Mucosa of gallbladder (tissue), 1 donor: ENCODE results near the gene TMTC4. TPM values are rescaled to one million over a fixed set of nuclear protein-coding genes. Genes with fewer than 3 reads are reported as not detected.
"Not testable (repeated sequence)": the region's sequence is repeated elsewhere in the genome, so short reads cannot be mapped to it uniquely, and the experiment has no call there.

Source experiments
- DNase-seq: peaks from one replicate; pipeline ENCODE4 v3.0.0-alpha.2; 2020; ENCODE audit warnings: low spot score
- total RNA-seq: library from RNA; stranded (reverse); gene quantifications from one replicate; pipeline ENCODE4 v1.2.1, GENCODE V29; 2021
- donor health status: DM: no; HTN: no; CAD: no.

The TMTC4 gene
- total RNA-seq, 1 donor from 2014 or later = 24.3 TPM

- DNase-seq = no peak
Observed at GRCh38 chr13:100625447-100625846, 49.1 kb downstream of the TMTC4 start.

GRCh38 chr13:100620792-100621191 lies 53.8 kb downstream of the TMTC4 start:
- no peak for DNase-seq

GRCh38 chr13:100619940-100620339 lies 54.7 kb downstream of the TMTC4 start:
- DNase-seq = no peak

- not testable (repeated sequence) for DNase-seq
Observed at GRCh38 chr13:100618897-100619296, 55.7 kb downstream of the TMTC4 start.

- DNase-seq = no peak
Observed at GRCh38 chr13:100613031-100613430, 61.6 kb downstream of the TMTC4 start.

GRCh38 chr13:100611678-100612492 lies 62.7 kb downstream of the TMTC4 start:
- DNase-seq = no peak

GRCh38 chr13:100610391-100611347 lies 63.9 kb downstream of the TMTC4 start:
- DNase-seq = no peak

GRCh38 chr13:100608906-100609305 lies 65.7 kb downstream of the TMTC4 start:
- DNase-seq = no peak

GRCh38 chr13:100608489-100608888 lies 66.1 kb downstream of the TMTC4 start:
- DNase-seq = no peak

GRCh38 chr13:100604918-100605710 lies 69.5 kb downstream of the TMTC4 start:
- no peak for DNase-seq

- no peak for DNase-seq
Observed at GRCh38 chr13:100602493-100603111, 72.0 kb downstream of the TMTC4 start.

GRCh38 chr13:100601716-100602115 lies 72.9 kb downstream of the TMTC4 start:
- no peak for DNase-seq

- no peak for DNase-seq
Observed at GRCh38 chr13:100600915-100601314, 73.7 kb downstream of the TMTC4 start.

GRCh38 chr13:100600461-100600860 lies 74.1 kb downstream of the TMTC4 start:
- DNase-seq = no peak

GRCh38 chr13:100597253-100597652 lies 77.3 kb downstream of the TMTC4 start:
- DNase-seq = no peak

GRCh38 chr13:100596516-100596915 lies 78.1 kb downstream of the TMTC4 start:
- DNase-seq = no peak

- DNase-seq = no peak
Observed at GRCh38 chr13:100594731-100595130, 79.9 kb downstream of the TMTC4 start.

- DNase-seq = no peak
Observed at GRCh38 chr13:100594255-100594654, 80.3 kb downstream of the TMTC4 start.

- DNase-seq = no peak
Observed at GRCh38 chr13:100589178-100589725, 85.3 kb downstream of the TMTC4 start.

- DNase-seq = peak; percentile 60
Observed at GRCh38 chr13:100588331-100589177, 86.0 kb downstream of the TMTC4 start, which contains the start of gene GGACT. Gene GGACT (minus strand): TSS chr13:100588789. CDS start chr13:100532591, 56,198 bp downstream.
